Dendritic cell treated with granulocyte-macrophage colony-stimulating factor and Interleukin-4, amounts not matched to agents 40 ng/mL and 50 ng/mL, for 4 days (primary cell): ENCODE data around the gene ZBTB39.
"Not testable (repeated sequence)": the region's sequence is repeated elsewhere in the genome, so short reads cannot be mapped to it uniquely, and the experiment has no call there.

Source experiments
- H3K27ac Mint-ChIP-seq: one replicate; pipeline ENCODE4 v1.8.0; 2022; ENCODE audit warnings: mild to moderate bottlenecking, mixed read lengths
- H3K27me3 Mint-ChIP-seq: one replicate; pipeline ENCODE4 v1.8.0; 2022; ENCODE audit warnings: mild to moderate bottlenecking, mixed read lengths
- H3K36me3 Mint-ChIP-seq: one replicate; pipeline ENCODE4 v1.8.0; 2022; ENCODE audit warnings: low read depth, mixed read lengths
- H3K4me1 Mint-ChIP-seq: one replicate; pipeline ENCODE4 v1.8.0; 2022; ENCODE audit warnings: low read depth, mixed read lengths
- H3K4me3 Mint-ChIP-seq: one replicate; pipeline ENCODE4 v1.8.0; 2022; ENCODE audit warnings: mild to moderate bottlenecking, moderate library complexity, mixed read lengths
- H3K9me3 Mint-ChIP-seq: one replicate; pipeline ENCODE4 v1.8.0; 2022; ENCODE audit warnings: mixed read lengths
- intact Hi-C: fragments of 100-400 bp; cut with micrococcal nuclease; formaldehyde crosslinking; loops from one replicate; pipeline ENCODE4 v1.15.0; 2022

Gene ZBTB39

DNA sequence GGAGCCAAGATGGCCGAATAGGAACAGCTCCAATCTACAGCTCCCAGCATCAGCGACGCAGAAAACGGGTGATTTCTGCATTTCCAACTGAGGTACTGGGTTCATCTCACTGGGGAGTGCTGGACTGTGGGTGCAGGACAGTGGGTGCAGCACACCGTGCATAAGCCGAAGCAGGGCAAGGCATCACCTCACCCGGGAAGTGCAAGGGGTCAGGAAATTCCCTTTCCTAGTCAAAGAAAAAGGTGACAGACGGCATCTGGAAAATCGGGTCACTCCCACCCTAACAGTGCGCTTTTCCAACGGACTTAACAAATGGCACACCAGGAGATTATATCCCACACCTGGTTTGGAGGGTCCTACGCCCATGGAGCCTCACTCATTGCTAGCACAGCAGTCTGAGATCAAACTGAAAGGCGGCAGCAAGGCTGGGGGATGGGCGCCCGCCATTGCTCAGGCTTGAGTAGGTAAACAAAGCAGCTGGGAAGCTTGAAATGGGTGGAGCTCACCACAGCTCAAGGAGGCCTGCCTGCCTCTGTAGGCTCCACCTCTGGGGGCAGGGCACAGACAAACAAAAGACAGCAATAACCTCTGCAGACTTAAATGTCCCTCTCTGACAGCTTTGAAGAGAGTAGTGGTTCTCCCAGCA is 40.2 kb downstream of the ZBTB39 start:
- H3K27ac Mint-ChIP-seq, H3K4me3 Mint-ChIP-seq, H3K9me3 Mint-ChIP-seq, intact Hi-C loops, H3K36me3 Mint-ChIP-seq, H3K4me1 Mint-ChIP-seq, H3K27me3 Mint-ChIP-seq: not testable (repeated sequence)

DNA sequence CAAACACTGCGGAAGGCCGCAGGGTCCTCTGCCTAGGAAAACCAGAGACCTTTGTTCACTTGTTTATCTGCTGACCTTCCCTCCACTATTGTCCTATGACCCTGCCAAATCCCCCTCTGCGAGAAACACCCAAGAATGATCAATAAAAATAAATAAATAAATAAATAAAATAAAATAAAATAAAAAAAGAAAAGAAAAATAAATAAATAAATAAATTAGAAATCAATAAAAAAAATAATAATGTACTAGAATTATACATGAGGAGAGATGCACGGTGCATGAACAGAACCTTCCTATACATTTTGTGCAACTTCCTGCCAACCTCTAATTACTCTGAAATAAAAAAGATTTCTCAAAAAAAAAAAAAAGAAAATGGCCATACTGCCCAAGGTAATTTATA is 41.2 kb downstream of the ZBTB39 start:
- H3K4me3 Mint-ChIP-seq, intact Hi-C loops, H3K27ac Mint-ChIP-seq, H3K36me3 Mint-ChIP-seq, H3K9me3 Mint-ChIP-seq, H3K4me1 Mint-ChIP-seq: not testable (repeated sequence)
- peaks cover 11% of the 10 kb centered on the region for H3K27me3 Mint-ChIP-seq

DNA sequence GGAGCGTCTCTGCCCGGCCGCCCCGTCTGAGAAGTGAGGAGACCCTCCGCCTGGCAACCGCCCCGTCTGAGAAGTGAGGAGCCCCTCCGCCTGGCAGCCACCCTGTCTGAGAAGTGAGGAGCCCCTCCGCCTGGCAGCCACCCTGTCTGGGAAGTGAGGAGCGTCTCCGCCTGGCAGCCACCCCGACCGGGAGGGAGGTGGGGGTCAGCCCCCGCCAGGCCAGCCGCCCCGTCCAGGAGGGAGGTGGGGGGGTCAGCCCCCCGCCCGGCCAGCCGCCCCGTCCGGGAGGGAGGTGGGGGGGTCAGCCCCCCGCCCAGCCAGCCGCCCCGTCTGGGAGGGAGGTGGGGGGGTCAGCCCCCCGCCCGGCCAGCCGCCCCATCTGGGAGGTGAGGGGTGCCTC is 42.8 kb downstream of the ZBTB39 start:
- H3K27me3 Mint-ChIP-seq, result peaks cover 13% of the 10 kb centered on the region
- H3K36me3 Mint-ChIP-seq, H3K9me3 Mint-ChIP-seq, H3K27ac Mint-ChIP-seq, H3K4me1 Mint-ChIP-seq, intact Hi-C loops, H3K4me3 Mint-ChIP-seq: not testable (repeated sequence)

DNA sequence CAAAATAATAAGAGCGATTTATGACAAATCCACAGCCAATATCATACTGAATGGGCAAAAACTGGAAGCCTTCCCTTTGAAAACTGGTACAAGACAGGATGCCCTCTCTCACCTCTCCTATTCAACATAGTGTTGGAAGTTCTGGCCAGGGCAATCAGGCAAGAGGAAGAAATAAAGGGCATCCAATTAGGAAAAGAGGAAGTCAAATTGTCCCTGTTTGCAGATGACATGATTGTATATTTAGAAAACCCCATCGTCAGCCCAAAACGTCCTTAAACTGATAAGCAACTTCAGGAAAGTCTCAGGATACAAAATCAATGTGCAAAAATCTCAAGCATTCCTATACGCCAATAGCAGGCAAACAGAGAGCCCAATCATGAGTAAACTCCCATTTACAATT is 44.1 kb downstream of the ZBTB39 start:
- H3K4me3 Mint-ChIP-seq, intact Hi-C loops, H3K36me3 Mint-ChIP-seq, H3K27ac Mint-ChIP-seq, H3K4me1 Mint-ChIP-seq: not testable (repeated sequence)
- peaks cover 19% of the 10 kb centered on the region for H3K9me3 Mint-ChIP-seq
- H3K27me3 Mint-ChIP-seq, result peaks cover 18% of the 10 kb centered on the region

DNA sequence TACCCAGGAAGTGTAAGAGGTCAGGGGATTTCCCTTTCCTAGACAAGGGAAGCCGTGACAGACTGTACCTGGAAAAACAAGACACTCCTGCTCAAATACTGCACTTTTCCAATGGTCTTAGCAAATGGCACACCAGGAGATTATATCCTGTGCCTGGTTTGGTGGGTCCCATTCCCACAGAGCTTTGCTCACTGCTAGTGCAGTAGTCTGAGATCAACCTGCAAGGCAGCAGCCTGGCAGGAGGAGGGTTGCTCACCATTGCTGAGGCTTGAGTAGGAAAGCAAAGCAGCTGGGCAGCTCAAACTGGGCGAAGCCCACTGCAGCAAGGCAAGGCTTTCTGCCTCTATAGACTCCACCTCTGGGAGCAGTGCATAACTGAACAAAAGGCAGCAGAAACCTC is 47.9 kb downstream of the ZBTB39 start:
- H3K9me3 Mint-ChIP-seq, result peaks cover 12% of the 10 kb centered on the region
- peaks cover 21% of the 10 kb centered on the region for H3K4me1 Mint-ChIP-seq
- H3K27ac Mint-ChIP-seq, result no peak overlapping the region
- intact Hi-C loops, result no loop called here
- peaks cover 19% of the 10 kb centered on the region for H3K27me3 Mint-ChIP-seq
- H3K36me3 Mint-ChIP-seq, result no peaks in the 10 kb centered on the region
- H3K4me3 Mint-ChIP-seq, result no peak overlapping the region

DNA sequence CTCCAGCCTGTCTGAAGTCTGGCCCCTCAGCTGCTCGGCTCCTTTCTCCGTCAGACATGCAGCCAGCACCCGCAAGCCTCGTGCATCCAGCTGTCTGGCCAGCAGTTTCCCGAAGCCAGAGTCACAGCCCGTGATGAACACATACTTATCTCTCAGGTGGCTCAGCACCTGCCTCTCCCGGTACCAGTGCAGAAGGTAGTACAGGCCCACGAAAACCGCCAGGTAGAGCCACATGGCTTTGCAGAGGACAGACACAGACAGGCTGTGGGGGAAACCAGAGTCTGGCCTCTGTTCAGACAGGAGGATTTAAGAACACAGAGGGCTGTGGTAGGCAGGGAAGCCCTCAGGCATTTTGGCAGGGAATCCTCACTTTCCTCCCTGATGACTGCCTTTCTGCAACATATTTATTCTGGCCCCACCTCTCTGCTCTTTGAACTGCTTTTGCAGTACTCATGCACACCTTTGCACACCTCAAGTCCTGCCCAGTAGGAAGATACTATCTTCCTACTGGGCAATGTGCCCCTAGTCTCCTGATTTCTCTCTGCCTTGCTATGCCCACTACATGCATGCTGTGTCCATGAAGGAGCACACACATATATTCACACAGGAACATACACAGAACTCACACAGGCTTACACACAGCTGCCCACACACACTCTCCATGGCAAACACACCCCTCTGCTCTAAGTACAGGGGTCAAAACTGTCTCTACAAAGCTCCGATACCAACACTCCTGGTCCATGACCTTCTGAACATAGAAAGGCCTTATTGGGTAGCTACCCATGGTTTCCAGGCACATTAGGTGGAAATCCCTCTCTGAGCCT is 48.9 kb downstream of the ZBTB39 start, which contains the start of gene RDH16:
Gene RDH16, minus strand, starts transcription at position 380 of the 824 bp plus-strand sequence. Its CDS starts 146 bp downstream, at position 234.
- no peak within 1 kb of the TSS for H3K27ac Mint-ChIP-seq
- peaks cover 16% of the 10 kb centered on the region for H3K27me3 Mint-ChIP-seq
- H3K4me1 Mint-ChIP-seq, result peaks cover 19% of the 10 kb centered on the region
- no peaks in the 10 kb centered on the region for H3K36me3 Mint-ChIP-seq
- H3K9me3 Mint-ChIP-seq, result peaks cover 12% of the 10 kb centered on the region
- intact Hi-C loops, result no loop called here
- H3K4me3 Mint-ChIP-seq, result no peak within 1 kb of the TSS

DNA sequence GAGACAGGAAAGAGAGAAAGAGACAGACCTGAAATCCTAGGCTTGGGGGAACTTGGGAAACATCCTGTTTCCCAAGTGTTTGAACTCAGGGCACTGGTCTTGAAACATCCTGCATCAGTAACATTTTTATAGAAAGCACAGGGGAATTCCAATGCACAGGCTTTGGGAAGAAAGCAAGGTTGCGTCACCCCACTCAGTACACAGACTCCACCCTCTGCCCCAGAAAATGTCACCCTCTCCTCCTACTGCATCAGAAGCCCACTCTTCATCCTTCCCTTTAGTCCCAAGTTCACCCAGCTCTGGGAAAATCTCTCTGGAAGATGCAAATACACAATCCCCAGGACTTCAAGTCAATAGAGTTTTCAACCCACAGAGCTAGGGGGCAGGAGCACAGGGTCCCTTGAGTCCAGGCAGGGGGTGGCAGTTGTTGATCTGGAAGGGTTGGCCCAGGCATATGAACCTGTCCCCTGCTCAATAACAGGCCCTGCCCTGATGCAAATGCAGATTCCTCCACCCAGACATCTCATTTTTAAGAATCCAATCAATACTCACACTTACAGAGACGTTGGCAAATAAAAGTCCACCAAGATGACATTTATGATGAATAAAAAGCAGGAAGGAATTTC is 50.6 kb downstream of the ZBTB39 start:
- H3K27ac Mint-ChIP-seq, result no peak overlapping the region
- intact Hi-C loops, result no loop called here
- H3K4me3 Mint-ChIP-seq, result no peak overlapping the region
- no peaks in the 10 kb centered on the region for H3K36me3 Mint-ChIP-seq
- H3K4me1 Mint-ChIP-seq, result peaks cover 20% of the 10 kb centered on the region
- peaks cover 10% of the 10 kb centered on the region for H3K27me3 Mint-ChIP-seq
- H3K9me3 Mint-ChIP-seq, result peaks cover 12% of the 10 kb centered on the region

DNA sequence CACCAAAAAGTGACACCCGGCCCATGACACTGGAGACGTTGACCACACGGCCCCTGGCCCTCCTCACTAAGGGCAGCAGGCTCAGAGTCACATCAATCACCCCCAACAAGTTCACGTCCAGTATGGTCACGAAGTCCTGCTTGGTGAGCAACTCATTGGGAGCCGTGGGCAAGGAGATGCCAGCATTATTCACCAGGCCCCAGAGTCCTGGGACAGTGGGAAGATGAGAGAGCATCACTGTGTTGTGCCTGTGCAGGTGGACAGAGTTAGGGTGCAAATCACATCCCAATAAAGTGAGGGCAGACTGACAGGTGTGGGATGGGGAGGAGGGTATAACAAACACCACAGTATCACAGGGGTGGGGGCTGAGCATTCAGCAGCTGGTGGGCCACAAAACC is 51.4 kb downstream of the ZBTB39 start:
- intact Hi-C loops, result no loop called here
- Mint-ChIP-seq H3K27ac (no peak overlapping the region), H3K36me3 (no peaks in the 10 kb centered on the region), H3K4me3 (no peak overlapping the region), H3K4me1 (peaks cover 24% of the 10 kb centered on the region), H3K9me3 (peaks cover 12% of the 10 kb centered on the region), H3K27me3 (peaks cover 7% of the 10 kb centered on the region)

DNA sequence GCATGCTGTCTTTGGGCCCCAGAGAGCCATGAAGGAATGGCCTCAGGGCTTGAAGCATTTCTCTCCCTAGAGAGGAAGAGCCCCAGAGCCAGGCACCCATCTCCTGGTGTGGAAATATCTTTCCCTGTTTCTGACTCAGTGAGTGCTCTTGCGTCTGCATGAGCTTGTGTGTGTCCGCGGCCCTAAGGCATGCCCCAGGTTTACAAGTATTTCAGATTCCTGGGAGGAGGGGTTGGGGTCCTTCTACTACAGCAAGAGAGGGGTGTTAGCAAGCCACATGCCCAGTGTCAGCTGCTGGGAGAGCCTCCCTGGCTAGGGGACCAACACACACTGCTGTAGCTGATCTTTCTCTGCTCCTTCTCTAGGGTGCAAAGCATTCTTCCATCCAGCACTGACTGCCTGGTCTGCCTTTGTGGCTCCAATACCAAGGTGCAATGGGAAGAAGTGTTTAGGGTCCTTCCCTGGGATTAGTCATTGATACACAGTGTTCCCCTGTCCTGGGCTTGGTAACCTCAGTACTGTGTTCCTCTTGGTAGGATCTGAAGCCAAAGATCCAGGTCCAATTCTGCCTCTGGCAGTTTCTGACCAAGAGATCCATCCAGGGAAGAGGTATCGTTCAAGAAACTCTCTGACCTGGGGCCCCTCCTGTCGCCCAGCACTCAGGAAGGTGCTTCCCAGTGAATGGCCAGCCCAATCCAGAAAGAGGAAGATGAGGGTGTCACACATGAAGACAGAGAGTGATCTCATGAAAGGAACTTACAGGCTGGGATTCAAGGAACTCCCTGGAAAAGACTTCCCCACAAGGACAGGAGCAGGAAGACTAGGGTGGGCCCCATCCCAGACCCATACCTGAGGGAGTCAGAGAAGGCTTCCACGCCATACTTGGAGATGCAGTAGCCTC is 52.0 kb downstream of the ZBTB39 start:
- Mint-ChIP-seq H3K36me3 (no peaks in the 10 kb centered on the region), H3K9me3 (peaks cover 12% of the 10 kb centered on the region), H3K27me3 (peaks cover 7% of the 10 kb centered on the region), H3K27ac (no peak overlapping the region), H3K4me3 (no peak overlapping the region), H3K4me1 (peaks cover 24% of the 10 kb centered on the region)
- intact Hi-C loops, result no loop called here

DNA sequence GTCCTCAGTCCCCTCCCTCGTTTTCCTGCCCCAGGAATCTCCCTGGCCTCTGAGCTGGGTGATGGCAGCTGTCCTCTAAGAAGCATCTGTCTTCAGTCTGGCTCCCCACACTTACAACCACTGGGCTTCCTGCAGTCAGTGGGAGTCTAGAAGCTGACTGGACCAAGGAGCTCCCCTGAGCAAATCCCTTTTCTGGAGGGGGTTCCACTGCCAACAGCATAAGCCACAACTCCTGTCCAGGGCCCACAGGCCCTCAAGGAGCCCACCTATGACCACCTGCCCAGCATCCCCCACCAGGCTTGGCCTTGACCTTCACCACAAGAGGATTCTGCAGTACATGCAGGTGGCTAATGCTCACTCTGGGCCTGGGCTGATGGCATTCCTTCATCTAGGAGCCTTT is 53.0 kb downstream of the ZBTB39 start:
- no peak overlapping the region for H3K4me3 Mint-ChIP-seq
- intact Hi-C loops, result no loop called here
- H3K36me3 Mint-ChIP-seq, result no peaks in the 10 kb centered on the region
- no peak overlapping the region for H3K27ac Mint-ChIP-seq
- peaks cover 24% of the 10 kb centered on the region for H3K4me1 Mint-ChIP-seq
- H3K27me3 Mint-ChIP-seq, result peaks cover 5% of the 10 kb centered on the region
- H3K9me3 Mint-ChIP-seq, result peaks cover 9% of the 10 kb centered on the region

DNA sequence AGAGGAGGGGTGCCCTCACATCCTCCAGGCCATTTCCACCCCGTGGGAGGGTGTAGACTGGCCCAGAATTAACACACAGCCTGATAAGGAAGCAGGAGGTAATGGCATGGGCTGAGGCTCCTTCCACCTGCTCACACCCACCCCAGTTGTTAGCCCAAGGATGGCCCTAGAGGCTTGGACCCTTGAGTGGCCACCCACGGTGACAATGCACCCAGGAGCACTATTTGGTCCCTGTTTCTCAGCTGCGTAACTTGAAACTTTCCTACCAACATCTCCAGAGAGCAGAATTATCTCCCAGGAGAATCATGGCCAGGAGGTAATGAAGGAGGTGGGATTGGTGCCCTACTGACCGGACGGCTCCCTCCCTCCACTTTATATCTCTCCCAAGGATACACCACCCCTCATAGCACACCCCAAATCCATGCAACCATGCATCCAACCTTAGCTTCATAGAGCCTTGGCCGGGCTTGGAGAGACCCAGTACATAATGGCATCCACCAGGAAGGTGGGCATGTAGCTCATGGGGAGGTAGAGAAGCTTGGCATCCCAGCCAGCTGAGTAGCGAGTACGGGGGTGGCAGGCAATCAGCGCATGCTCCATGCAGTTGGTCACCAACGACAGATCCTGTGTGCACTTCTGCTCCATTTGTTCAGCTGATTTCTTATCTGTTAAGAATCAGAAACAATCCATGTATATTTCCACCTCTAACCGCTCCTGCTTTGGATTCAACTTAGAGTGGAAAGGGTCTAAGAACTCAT is 54.6 kb downstream of the ZBTB39 start:
- H3K27me3 Mint-ChIP-seq, result no peaks in the 10 kb centered on the region
- H3K4me1 Mint-ChIP-seq, result peaks cover 24% of the 10 kb centered on the region
- no peaks in the 10 kb centered on the region for H3K9me3 Mint-ChIP-seq
- H3K36me3 Mint-ChIP-seq, result no peaks in the 10 kb centered on the region
- intact Hi-C loops, result no loop called here
- H3K4me3 Mint-ChIP-seq, result no peak overlapping the region
- H3K27ac Mint-ChIP-seq, result no peak overlapping the region

DNA sequence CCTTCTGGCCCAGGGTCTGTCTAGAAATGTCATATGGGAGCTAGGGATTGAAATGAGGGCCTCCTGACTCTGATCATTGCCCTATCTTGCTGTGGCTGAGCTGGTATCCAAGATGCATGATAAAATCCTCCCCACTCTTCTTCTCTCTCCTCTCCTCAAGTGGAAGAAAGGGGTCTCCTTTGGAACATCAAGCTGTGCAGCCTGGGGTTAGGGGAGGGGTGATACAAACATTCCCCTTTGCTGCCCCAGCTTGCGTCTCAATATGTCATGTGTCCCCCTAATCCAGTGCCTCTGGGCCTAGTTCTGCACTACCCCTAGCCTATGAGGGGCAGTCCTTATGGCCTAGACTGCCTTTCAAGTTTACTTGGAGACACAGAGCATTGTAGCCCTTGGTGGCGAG is 57.5 kb downstream of the ZBTB39 start:
- no peaks in the 10 kb centered on the region for H3K27me3 Mint-ChIP-seq
- no peak overlapping the region for H3K4me3 Mint-ChIP-seq
- H3K36me3 Mint-ChIP-seq, result no peaks in the 10 kb centered on the region
- H3K4me1 Mint-ChIP-seq, result peaks cover 9% of the 10 kb centered on the region
- no peaks in the 10 kb centered on the region for H3K9me3 Mint-ChIP-seq
- intact Hi-C loops, result no loop called here
- no peak overlapping the region for H3K27ac Mint-ChIP-seq
